HCT116 (cell line): ENCODE results near the gene AGAP1. TPM values are rescaled to one million over a fixed set of nuclear protein-coding genes. Genes with fewer than 3 reads are reported as not detected.
"Not testable (repeated sequence)": the region's sequence is repeated elsewhere in the genome, so short reads cannot be mapped to it uniquely, and the experiment has no call there.

Source experiments
- ATAC-seq: fragments of 200-7000 bp; cut with Tn5 transposase; 2 replicates; pipeline ENCODE4 v1.9.1; 2020; ENCODE audit warnings: mild to moderate bottlenecking, moderate library complexity
- BruUV-seq: library from RNA; stranded (reverse); fragments of 400-500 nt; replicated peaks from 2 replicates; lab custom pipeline; 2021; lab: Mats Ljungman, UMichigan
- CTCF ChIA-PET: fragments of 300-600 bp; sonication (Branson Sonifier 250); formaldehyde crosslinking; loops from one replicate; lab custom pipeline; 2021; ENCODE audit warnings: antibody characterized with exemption; lab: Charles Lee
- POLR2A ChIA-PET: fragments of 300-600, 350-600 bp; sonication (Branson Sonifier 250); formaldehyde crosslinking; loops from one replicate; lab custom pipeline; 2021; ENCODE audit warnings: antibody characterized with exemption; lab: Charles Lee
- RAD21 ChIA-PET, 2 experiments: fragments of 300-600 bp; sonication (Branson Sonifier 250); formaldehyde crosslinking; loops; one replicate each; lab custom pipeline; 2023; ENCODE audit warnings: low total read pairs in 2 of 2; ENCODE audit not compliant: uncharacterized antibody in 2 of 2, unreplicated experiment in 2 of 2, low non-redundant PET in 1 of 2; lab: Charles Lee
- DNase-seq: peaks from one replicate; pipeline ENCODE4 v3.0.0-alpha.2; 2010; ENCODE audit warnings: low read depth, low spot score
- H2AFZ ChIP-seq: fragments of 200-600 bp; shearing (Covaris generic), sonication (generic); 2 replicates; pipeline ENCODE4 v1.6.1; 2017; ENCODE audit warnings: low read depth, mixed run types, mixed read lengths, antibody characterized with exemption, low read length; ENCODE audit not compliant: poor library complexity, severe bottlenecking
- H3K27ac ChIP-seq: 2 replicates; pipeline ENCODE4 v1.5.1; 2012; ENCODE audit warnings: low read depth, low read length
- H3K27me3 ChIP-seq: fragments of 200-600 bp; sonication (generic); 2 replicates; pipeline ENCODE4 v1.6.1; 2016; ENCODE audit warnings: mixed run types, low read length, mixed read lengths; ENCODE audit not compliant: insufficient read depth
- H3K36me3 ChIP-seq, 2 experiments: fragments of 200-500 bp in 1 of 2; fragments of 200-600 bp in 1 of 2; sonication (Bioruptor generic) in 1 of 2; sonication (generic) in 1 of 2; 2 replicates each; pipeline versions ENCODE4 v1.5.1 to v1.6.1; 2014 to 2016; ENCODE audit warnings: low read length in 2 of 2, inconsistent platforms in 1 of 2, mixed read lengths in 1 of 2, mixed run types in 1 of 2; ENCODE audit not compliant: insufficient read depth in 2 of 2, control insufficient read depth in 1 of 2
- H3K4me1 ChIP-seq, 2 experiments: fragments of 200-600 bp in 1 of 2; sonication (generic) in 1 of 2; 2 replicates each; pipeline versions ENCODE4 v1.5.1 to v1.6.1; 2012 to 2017; ENCODE audit warnings: low read length in 2 of 2, inconsistent platforms in 1 of 2, mild to moderate bottlenecking in 1 of 2, mixed read lengths in 1 of 2, mixed run types in 1 of 2, moderate library complexity in 1 of 2; ENCODE audit not compliant: insufficient read depth in 2 of 2, control insufficient read depth in 1 of 2
- H3K4me2 ChIP-seq: fragments of 200-600 bp; sonication (generic); 2 replicates; pipeline ENCODE4 v1.6.1; 2017; ENCODE audit warnings: mixed run types, low read length, mixed read lengths
- H3K4me3 ChIP-seq, 2 experiments: fragments of 200-600 bp in 1 of 2; sonication (generic) in 1 of 2; replicated peaks in 1 of 2; 2 replicates each; pipeline ENCODE4 v1.5.1; 2011 to 2016; ENCODE audit warnings: low read length in 2 of 2, control low read depth in 1 of 2, low read depth in 1 of 2, mild to moderate bottlenecking in 1 of 2, mixed read lengths in 1 of 2, mixed run types in 1 of 2
- H3K79me2 ChIP-seq: fragments of 200-600 bp; sonication (generic); 2 replicates; pipeline ENCODE4 v1.6.1; 2017; ENCODE audit warnings: mild to moderate bottlenecking, mixed run types, low read length, moderate library complexity, mixed read lengths; ENCODE audit not compliant: insufficient read depth
- H3K9ac ChIP-seq: fragments of 200-600 bp; sonication (generic); 2 replicates; pipeline ENCODE4 v1.6.1; 2016; ENCODE audit warnings: low read length, mixed read lengths
- H3K9me2 ChIP-seq: fragments of 200-600 bp; sonication (generic), shearing (Covaris generic); 2 replicates; pipeline ENCODE4 v1.6.1; 2017; ENCODE audit warnings: mixed run types, mild to moderate bottlenecking, moderate library complexity; ENCODE audit not compliant: insufficient read depth
- H3K9me3 ChIP-seq, 2 experiments: fragments of 200-500 bp in 1 of 2; fragments of 200-600 bp in 1 of 2; sonication (Bioruptor generic) in 1 of 2; sonication (generic) in 1 of 2; 2 replicates each; pipeline ENCODE4 v1.6.1; 2014 to 2017; ENCODE audit warnings: low read length in 2 of 2, mixed read lengths in 2 of 2, inconsistent platforms in 1 of 2, low read depth in 1 of 2, mild to moderate bottlenecking in 1 of 2, mixed run types in 1 of 2, moderate library complexity in 1 of 2; ENCODE audit not compliant: control insufficient read depth in 1 of 2, insufficient read depth in 1 of 2
- H4K20me1 ChIP-seq: fragments of 200-600 bp; sonication (generic), shearing (Covaris generic); 2 replicates; pipeline ENCODE4 v1.6.1; 2017; ENCODE audit warnings: mixed run types, mild to moderate bottlenecking, moderate library complexity; ENCODE audit not compliant: insufficient read depth
- CEBPB ChIP-seq: IDR thresholded peaks from 2 replicates; pipeline ENCODE4 v1.6.1; 2012; ENCODE audit warnings: low read depth
- POLR2A ChIP-seq: IDR thresholded peaks from 2 replicates; pipeline ENCODE4 v1.7.0; 2011; ENCODE audit warnings: borderline replicate concordance; ENCODE audit not compliant: insufficient read depth, insufficient read length; ENCODE audit errors: extremely low read depth
- RAD21 ChIP-seq: IDR thresholded peaks from 2 replicates; pipeline ENCODE4 v1.6.1; 2012; ENCODE audit warnings: low read depth, mild to moderate bottlenecking
- ZNF274 ChIP-seq: fragments of 200-500 bp; sonication (Bioruptor generic); IDR thresholded peaks from 2 replicates; pipeline ENCODE4 v1.6.1; 2014; ENCODE audit warnings: mild to moderate bottlenecking, low read depth, low read length, inconsistent platforms
- intact Hi-C: fragments of 100-400 bp; cut with micrococcal nuclease; formaldehyde crosslinking; loops from 2 replicates; pipeline ENCODE4 v1.10.0; 2022
- total RNA-seq: library from RNA; stranded (reverse); gene quantifications from one replicate; pipeline ENCODE4 v1.2.1, GENCODE V29; 2021; ENCODE audit not compliant: unreplicated experiment
- TF ChIP-seq, protein P1 (sequence below), 3 experiments: fragments of 200-600 bp in 1 of 3; sonication (generic) in 1 of 3; IDR thresholded peaks in 2 of 3; conservative IDR thresholded peaks in 1 of 3; 2 replicates each; pipeline ENCODE4 v1.5.1; 2012 to 2017; ENCODE audit warnings: low read depth in 2 of 3, low read length in 2 of 3, antibody characterized with exemption in 1 of 3, borderline replicate concordance in 1 of 3, control low read depth in 1 of 3, mild to moderate bottlenecking in 1 of 3, mixed read lengths in 1 of 3, mixed run types in 1 of 3, moderate library complexity in 1 of 3; ENCODE audit not compliant: insufficient read depth in 1 of 3
- TF ChIP-seq, protein P2 (sequence below): IDR thresholded peaks from 2 replicates; pipeline ENCODE4 v1.6.1; 2012

AGAP1 gene
- total RNA-seq, 1 experiment from 2014 or later: 43.8 TPM

DNA sequence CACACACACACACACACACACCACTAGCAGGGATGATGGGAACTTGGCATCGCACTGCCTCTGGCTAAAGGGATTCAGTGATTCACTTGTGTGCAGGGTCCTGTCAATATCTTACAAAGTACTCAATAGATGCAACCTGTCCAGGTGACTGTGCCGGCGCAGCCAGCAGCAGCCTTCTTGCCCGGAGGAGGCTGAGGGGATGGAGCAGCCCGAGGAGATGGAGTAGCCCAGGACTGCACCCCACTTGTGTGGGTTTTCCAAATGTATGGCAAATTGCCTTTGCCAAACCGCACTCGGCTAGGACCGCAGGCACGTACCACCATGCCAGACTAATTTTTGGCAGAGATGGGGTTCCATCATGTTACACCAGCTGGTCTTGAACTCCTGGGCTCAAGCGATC lies 643.2 kb downstream of the AGAP1 start:
- Histone ChIP-seq H3K9me2 (no peaks in the 10 kb centered on the region), H3K4me3 (no peak overlapping the region), H3K79me2 (no peaks in the 10 kb centered on the region), H3K4me2 (no peak overlapping the region), H4K20me1 (no peaks in the 10 kb centered on the region), H3K36me3 (no peaks in the 10 kb centered on the region), H3K9ac (no peak overlapping the region), H3K9me3 (no peaks in the 10 kb centered on the region), H3K27me3 (no peaks in the 10 kb centered on the region), H3K27ac (no peak overlapping the region), H3K4me1 (no peaks in the 10 kb centered on the region), H2AFZ (no peak overlapping the region)
- CTCF ChIA-PET: no interaction called here
- POLR2A ChIA-PET: no interaction called here
- ATAC-seq: no peak
- no TSS peak for BruUV-seq
- RAD21 ChIA-PET: no interaction called here
- intact Hi-C loops: no loop called here
- DNase-seq: no peak
- TF ChIP-seq POLR2A: no peak
- TF ChIP-seq RAD21: no peak
- no peak for TF ChIP-seq CEBPB
- TF ChIP-seq, protein P1, sequence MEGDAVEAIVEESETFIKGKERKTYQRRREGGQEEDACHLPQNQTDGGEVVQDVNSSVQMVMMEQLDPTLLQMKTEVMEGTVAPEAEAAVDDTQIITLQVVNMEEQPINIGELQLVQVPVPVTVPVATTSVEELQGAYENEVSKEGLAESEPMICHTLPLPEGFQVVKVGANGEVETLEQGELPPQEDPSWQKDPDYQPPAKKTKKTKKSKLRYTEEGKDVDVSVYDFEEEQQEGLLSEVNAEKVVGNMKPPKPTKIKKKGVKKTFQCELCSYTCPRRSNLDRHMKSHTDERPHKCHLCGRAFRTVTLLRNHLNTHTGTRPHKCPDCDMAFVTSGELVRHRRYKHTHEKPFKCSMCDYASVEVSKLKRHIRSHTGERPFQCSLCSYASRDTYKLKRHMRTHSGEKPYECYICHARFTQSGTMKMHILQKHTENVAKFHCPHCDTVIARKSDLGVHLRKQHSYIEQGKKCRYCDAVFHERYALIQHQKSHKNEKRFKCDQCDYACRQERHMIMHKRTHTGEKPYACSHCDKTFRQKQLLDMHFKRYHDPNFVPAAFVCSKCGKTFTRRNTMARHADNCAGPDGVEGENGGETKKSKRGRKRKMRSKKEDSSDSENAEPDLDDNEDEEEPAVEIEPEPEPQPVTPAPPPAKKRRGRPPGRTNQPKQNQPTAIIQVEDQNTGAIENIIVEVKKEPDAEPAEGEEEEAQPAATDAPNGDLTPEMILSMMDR (IDR thresholded peaks at IDR 0.05 in 2 of 3, conservative IDR thresholded peaks at IDR 0.05 in 1 of 3; ENCODE audit: borderline replicate concordance in 1 of 3, insufficient read depth in 1 of 3, low read depth in 2 of 3, low read length in 2 of 3): no peak
- TF ChIP-seq, protein P2, sequence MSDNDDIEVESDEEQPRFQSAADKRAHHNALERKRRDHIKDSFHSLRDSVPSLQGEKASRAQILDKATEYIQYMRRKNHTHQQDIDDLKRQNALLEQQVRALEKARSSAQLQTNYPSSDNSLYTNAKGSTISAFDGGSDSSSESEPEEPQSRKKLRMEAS: no peak
- TF ChIP-seq ZNF274: no peak

DNA sequence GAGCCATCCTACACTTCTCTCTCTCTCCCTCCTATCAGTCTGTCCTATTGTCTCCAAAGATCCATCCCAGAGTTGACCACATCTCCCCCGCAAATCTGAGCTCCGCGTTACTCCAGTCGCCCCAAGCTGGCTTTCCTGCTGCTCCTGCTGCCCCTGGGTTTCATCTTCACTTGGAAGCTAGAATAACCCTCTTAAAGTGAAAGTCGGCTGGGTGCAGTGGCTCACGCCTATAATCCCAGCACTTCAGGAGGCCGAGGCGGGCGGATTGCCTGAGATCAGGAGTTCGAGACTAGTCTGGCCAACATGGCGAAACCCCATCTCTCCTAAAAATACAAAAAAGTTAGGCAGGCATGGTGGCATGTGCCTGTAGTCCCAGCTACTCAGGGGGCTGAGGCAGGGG lies 647.8 kb downstream of the AGAP1 start:
- H3K4me1 ChIP-seq, CTCF ChIA-PET, H3K27me3 ChIP-seq, BruUV-seq, H3K9me3 ChIP-seq, H3K4me3 ChIP-seq, H4K20me1 ChIP-seq, RAD21 ChIA-PET, H3K27ac ChIP-seq, DNase-seq, H3K79me2 ChIP-seq, POLR2A ChIA-PET, H3K9ac ChIP-seq, H3K36me3 ChIP-seq, H3K9me2 ChIP-seq, H2AFZ ChIP-seq, H3K4me2 ChIP-seq, ATAC-seq: not testable (repeated sequence)
- intact Hi-C loops: loop anchor here (2.0 kb wide), 1 partner anchor 35 kb away; no protein-coding TSS in a partner anchor
